Spleen (tissue), 11 donors: ENCODE data around the gene ITFG2. TPM values are rescaled to one million over a fixed set of nuclear protein-coding genes. Genes with fewer than 3 reads are reported as not detected.
A peak's percentile ranks its signal among the peaks of the same experiment; 100 is the strongest.

Experiments
- DNase-seq: peaks from one replicate; pipeline ENCODE4 v3.0.0-alpha.2; 2020
- H3K27ac ChIP-seq, 8 donors: fragments of 200-600 bp; sonication (generic) in 7 of 8; 1 replicate in 4 of 8; 2 replicates in 4 of 8; pipeline versions ENCODE4 v1.5.0 to v1.8.0; 2016 to 2021; ENCODE audit warnings: inconsistent platforms in 4 of 8, mild to moderate bottlenecking in 4 of 8, moderate library complexity in 1 of 8
- H3K27me3 ChIP-seq, 7 donors: fragments of 200-600 bp; sonication (generic) in 6 of 7; replicated peaks in 1 of 7; 1 replicate in 4 of 7; 2 replicates in 3 of 7; pipeline versions ENCODE4 v1.5.0 to v1.8.0; 2016 to 2021; ENCODE audit warnings: inconsistent platforms in 3 of 7, mild to moderate bottlenecking in 1 of 7
- H3K36me3 ChIP-seq, 6 donors: fragments of 200-600 bp; sonication (generic) in 5 of 6; 1 replicate in 4 of 6; 2 replicates in 2 of 6; pipeline versions ENCODE4 v1.5.0 to v1.8.0; 2016 to 2021; ENCODE audit warnings: inconsistent platforms in 2 of 6
- H3K4me1 ChIP-seq, 6 donors: fragments of 200-600 bp; sonication (generic) in 5 of 6; 1 replicate in 3 of 6; 2 replicates in 3 of 6; pipeline versions ENCODE4 v1.5.0 to v1.8.0; 2016 to 2021; ENCODE audit warnings: inconsistent platforms in 3 of 6
- H3K4me3 ChIP-seq, 8 donors: fragments of 200-600 bp; sonication (generic) in 7 of 8; 1 replicate in 4 of 8; 2 replicates in 4 of 8; pipeline versions ENCODE4 v1.5.0 to v1.8.0; 2016 to 2021; ENCODE audit warnings: inconsistent platforms in 4 of 8, mild to moderate bottlenecking in 4 of 8, moderate library complexity in 2 of 8
- H3K9me3 ChIP-seq, 8 donors: fragments of 200-600 bp; sonication (generic) in 7 of 8; 1 replicate in 4 of 8; 2 replicates in 4 of 8; pipeline versions ENCODE4 v1.5.0 to v1.8.0; 2016 to 2021; ENCODE audit warnings: inconsistent platforms in 4 of 8
- POLR2A ChIP-seq, 3 donors: fragments of 450-650 bp; IDR thresholded peaks; one replicate each; pipeline ENCODE4 v1.5.1; 2017; ENCODE audit warnings: antibody characterized with exemption in 3 of 3, mild to moderate bottlenecking in 1 of 3
- POLR2AphosphoS5 ChIP-seq, 3 donors: sonication (generic); formaldehyde crosslinking; IDR thresholded peaks; one replicate each; pipeline ENCODE4 v1.5.1; 2017; ENCODE audit warnings: antibody characterized with exemption in 3 of 3
- WGBS, 5 donors: extraction: QIAGEN DNeasy Blood & Tissue Kit in 3 of 5; methylation state at CpG; one replicate each; pipeline versions ENCODE4 v1.1.5 to v1.1.7; 2013 to 2018; 5-methylcytosine and 5-hydroxymethylcytosine counted together
- intact Hi-C: fragments of 100-400 bp; cut with DNase I; formaldehyde crosslinking; loops from one replicate; pipeline ENCODE4 v1.15.0; 2023; ENCODE audit warnings: low total_unique reads
- polyA plus RNA-seq, 3 donors: library from polyadenylated mRNA; stranded (reverse); fragments of 200-250 nt; gene quantifications; one replicate each; pipeline ENCODE4 v1.2.1, GENCODE V29; 2013
- total RNA-seq, 7 donors: library from RNA; depleted of rRNA in 3 of 7; stranded (reverse); fragments of >200 nt in 3 of 7; fragmentation: NEBNext Ultra II Directional in 4 of 7; extraction: Animal tissue kit (Norgen Biotek cat#: 25700) in 4 of 7; gene quantifications; one replicate each; pipeline versions ENCODE4 v1.1.0 to v1.2.1, GENCODE V29; 2016 to 2021
- TF ChIP-seq, protein P1 (sequence below), 11 experiments: fragments of 200-600 bp in 7 of 11; fragments of 450-650 bp in 4 of 11; sonication (generic) in 4 of 11; IDR thresholded peaks in 8 of 11; conservative IDR thresholded peaks in 3 of 11; 1 replicate in 7 of 11; 2 replicates in 4 of 11; pipeline versions ENCODE4 v1.4.0 to v1.8.0; 2016 to 2021; ENCODE audit warnings: antibody characterized with exemption in 11 of 11, inconsistent platforms in 4 of 11, mild to moderate bottlenecking in 1 of 11
- donor health status: healthy with polysubstance abuse.
- donor health status: DM: no; HTN: no; CAD: no; lungs with moderate emphysema.
- donor health status: DM: no; HTN: no; CAD: no.
- donor health status: Bipolar disorder and iron deficiency.
- donor health status: healthy.
- donor health status: DM: no; HTN: no; CAD: no.
- donor health status: DM: yes; HTN: yes; CAD: no.

ITFG2 gene
- total and polyA plus RNA-seq, 10 donors = 28.9 to 79.3 (median 49.4) TPM

DNA sequence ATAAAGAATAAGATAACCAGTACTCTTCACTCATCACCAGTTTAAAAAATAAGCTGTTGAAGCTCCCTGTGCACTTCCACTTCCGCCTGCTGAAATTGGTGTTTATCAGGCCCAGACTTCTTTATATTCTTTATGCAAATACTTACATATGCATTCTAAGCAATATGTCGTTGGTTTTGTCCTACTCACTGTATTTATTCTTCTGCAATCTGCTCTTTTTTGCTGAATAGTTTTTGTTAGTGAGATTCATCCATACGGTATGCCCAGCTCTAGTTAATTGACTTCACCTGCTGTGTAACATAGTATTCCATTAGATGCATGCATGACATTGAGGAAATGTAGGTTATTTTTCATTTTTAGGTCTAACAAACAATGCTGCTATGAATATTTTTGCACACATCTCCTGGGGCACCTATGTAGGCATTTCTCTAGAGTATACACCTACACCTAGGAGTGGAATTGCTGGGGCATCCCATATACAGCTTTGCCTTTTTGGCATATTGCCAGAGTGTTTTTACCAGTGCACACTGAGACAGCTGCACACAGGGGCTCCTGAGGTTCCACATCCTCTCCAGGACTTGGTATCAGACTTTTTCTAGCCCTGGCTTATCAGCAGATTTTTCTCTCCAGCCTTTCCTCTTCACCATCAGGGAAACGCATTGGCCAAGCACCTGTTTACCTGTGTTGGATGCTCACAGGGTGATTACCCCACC, 23.4 kb downstream of the ITFG2 start:
- TF ChIP-seq POLR2AphosphoS5 (IDR thresholded peaks at IDR 0.05) = no peak
- TF ChIP-seq, protein P1, sequence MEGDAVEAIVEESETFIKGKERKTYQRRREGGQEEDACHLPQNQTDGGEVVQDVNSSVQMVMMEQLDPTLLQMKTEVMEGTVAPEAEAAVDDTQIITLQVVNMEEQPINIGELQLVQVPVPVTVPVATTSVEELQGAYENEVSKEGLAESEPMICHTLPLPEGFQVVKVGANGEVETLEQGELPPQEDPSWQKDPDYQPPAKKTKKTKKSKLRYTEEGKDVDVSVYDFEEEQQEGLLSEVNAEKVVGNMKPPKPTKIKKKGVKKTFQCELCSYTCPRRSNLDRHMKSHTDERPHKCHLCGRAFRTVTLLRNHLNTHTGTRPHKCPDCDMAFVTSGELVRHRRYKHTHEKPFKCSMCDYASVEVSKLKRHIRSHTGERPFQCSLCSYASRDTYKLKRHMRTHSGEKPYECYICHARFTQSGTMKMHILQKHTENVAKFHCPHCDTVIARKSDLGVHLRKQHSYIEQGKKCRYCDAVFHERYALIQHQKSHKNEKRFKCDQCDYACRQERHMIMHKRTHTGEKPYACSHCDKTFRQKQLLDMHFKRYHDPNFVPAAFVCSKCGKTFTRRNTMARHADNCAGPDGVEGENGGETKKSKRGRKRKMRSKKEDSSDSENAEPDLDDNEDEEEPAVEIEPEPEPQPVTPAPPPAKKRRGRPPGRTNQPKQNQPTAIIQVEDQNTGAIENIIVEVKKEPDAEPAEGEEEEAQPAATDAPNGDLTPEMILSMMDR (IDR thresholded peaks at IDR 0.05 in 8 of 11, conservative IDR thresholded peaks at IDR 0.05 in 3 of 11) = no peak
- TF ChIP-seq POLR2A (IDR thresholded peaks at IDR 0.05) = no peak
- intact Hi-C loops = no loop called here
- 67 to 82% (median 76%) methylated on average over 4 of the region's 4 CpGs for WGBS, 5 donors
- H3K36me3 ChIP-seq = peaks cover 0 to 63% (median 5%) of the 10 kb centered on the region in 6 donors
- peaks cover 0 to 26% (median 6%) of the 10 kb centered on the region in 6 donors for H3K4me1 ChIP-seq
- H3K27me3 ChIP-seq = peaks cover 0 to 11% (median 0%) of the 10 kb centered on the region in 7 donors
- DNase-seq = no peak
- no peaks in the 10 kb centered on the region for H3K9me3 ChIP-seq
- peak overlapping the region in 1 of 8 donors; percentile 72 for H3K27ac ChIP-seq
- no peak overlapping the region for H3K4me3 ChIP-seq

DNA sequence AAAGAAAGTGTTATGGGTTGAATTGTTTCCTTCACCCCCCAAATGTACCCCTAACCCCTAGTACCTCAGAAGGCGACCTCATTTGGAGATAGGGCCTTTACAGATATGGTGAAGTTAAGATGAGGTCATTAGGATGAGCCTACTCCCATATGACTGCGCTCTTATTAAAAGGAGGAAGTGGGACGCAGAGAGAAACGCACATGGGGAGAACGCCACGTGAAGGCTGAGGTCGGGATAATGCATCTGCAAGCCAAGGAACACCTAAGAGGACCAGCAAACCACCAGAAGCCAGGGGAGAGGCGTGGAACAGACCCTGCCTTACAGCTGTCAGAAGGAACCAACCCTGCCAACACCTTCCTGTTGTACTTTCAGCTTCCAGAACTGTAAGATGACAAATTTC, 24.1 kb downstream of the ITFG2 start:
- WGBS, 5 donors = 61 to 86% (median 72%) methylated on average over 8 of the region's 8 CpGs
- H3K4me3 ChIP-seq = no peak overlapping the region
- no peak overlapping the region for H3K27ac ChIP-seq
- intact Hi-C loops = no loop called here
- H3K36me3 ChIP-seq = peaks cover 0 to 63% (median 3%) of the 10 kb centered on the region in 6 donors
- H3K9me3 ChIP-seq = no peaks in the 10 kb centered on the region
- H3K27me3 ChIP-seq = peaks cover 0 to 11% (median 0%) of the 10 kb centered on the region in 7 donors
- DNase-seq = no peak
- no peak for TF ChIP-seq POLR2AphosphoS5 (IDR thresholded peaks at IDR 0.05)
- peaks cover 0 to 26% (median 6%) of the 10 kb centered on the region in 6 donors for H3K4me1 ChIP-seq

DNA sequence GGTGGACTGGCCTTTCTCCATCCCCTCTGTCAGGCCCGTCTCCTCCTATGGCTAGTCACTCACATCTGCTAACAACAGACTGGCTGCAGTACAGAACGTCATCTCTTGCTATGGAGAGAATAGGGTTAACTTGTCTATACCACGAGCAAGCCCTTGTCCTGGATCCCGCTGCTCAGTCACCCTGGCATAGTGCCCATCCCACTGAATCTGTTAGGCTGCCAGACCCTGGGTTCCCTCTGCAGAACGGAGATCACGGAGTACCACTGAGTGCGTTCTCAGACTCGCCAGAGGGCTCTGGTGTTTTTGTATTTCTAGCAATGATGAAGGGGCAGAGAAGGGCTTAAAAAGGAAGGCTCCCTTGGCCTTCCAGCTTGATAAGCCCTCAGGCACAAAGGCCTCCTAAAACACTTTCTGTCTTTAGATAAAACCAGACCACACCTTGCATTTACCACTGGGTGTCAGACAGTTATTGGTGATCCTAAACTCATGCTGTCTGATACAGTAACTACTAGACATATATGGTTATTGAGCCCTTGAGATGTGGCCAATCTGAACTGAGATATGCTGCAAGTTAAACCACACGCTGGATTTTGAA, 28.7 kb downstream of the ITFG2 start:
- H3K4me1 ChIP-seq = peaks cover 0 to 21% (median 7%) of the 10 kb centered on the region in 6 donors
- TF ChIP-seq POLR2AphosphoS5 (IDR thresholded peaks at IDR 0.05) (no peak), POLR2A (IDR thresholded peaks at IDR 0.05) (no peak)
- TF ChIP-seq, protein P1 (IDR thresholded peaks at IDR 0.05 in 8 of 11, conservative IDR thresholded peaks at IDR 0.05 in 3 of 11) = no peak
- peaks cover 0 to 80% (median 3%) of the 10 kb centered on the region in 6 donors for H3K36me3 ChIP-seq
- H3K27me3 ChIP-seq = no peaks in the 10 kb centered on the region
- WGBS, 5 donors = 59 to 84% (median 77%) methylated on average over 9 of the region's 9 CpGs
- no peak overlapping the region for H3K4me3 ChIP-seq
- intact Hi-C loops = no loop called here
- no peak overlapping the region for H3K27ac ChIP-seq
- H3K9me3 ChIP-seq = no peaks in the 10 kb centered on the region
- no peak for DNase-seq

DNA sequence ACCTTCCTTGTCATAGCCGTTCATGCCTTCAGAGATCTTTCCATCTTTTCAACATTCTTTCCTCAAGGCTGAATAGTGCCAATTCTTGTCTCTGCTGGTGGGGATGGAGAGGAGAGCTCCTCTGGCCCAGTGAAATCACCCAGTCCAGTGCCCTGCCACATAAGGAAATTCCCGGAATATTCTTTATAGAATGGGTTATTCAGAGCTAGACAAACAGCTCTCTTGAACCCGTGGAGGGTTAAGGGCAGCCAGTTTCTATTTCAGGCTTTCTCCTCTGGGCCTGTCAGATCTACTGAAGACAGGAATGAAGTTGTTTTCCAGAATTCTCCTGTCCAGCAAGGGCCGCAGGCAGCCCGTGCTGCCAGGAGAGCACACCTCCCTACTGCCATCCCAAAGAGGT, 30.5 kb downstream of the ITFG2 start:
- TF ChIP-seq POLR2AphosphoS5 (IDR thresholded peaks at IDR 0.05) = no peak
- TF ChIP-seq, protein P1 (IDR thresholded peaks at IDR 0.05 in 8 of 11, conservative IDR thresholded peaks at IDR 0.05 in 3 of 11) = no peak
- TF ChIP-seq POLR2A (IDR thresholded peaks at IDR 0.05) = no peak
- Histone ChIP-seq H3K9me3 (no peaks in the 10 kb centered on the region), H3K36me3 (peaks cover 0 to 83% (median 3%) of the 10 kb centered on the region in 6 donors), H3K27ac (peak overlapping the region in 4 of 8 donors; percentile 31 to 66 (median 42)), H3K27me3 (no peaks in the 10 kb centered on the region), H3K4me3 (no peak overlapping the region), H3K4me1 (peaks cover 0 to 21% (median 7%) of the 10 kb centered on the region in 6 donors)
- 63 to 86% (median 76%) methylated on average over 5 of the region's 5 CpGs for WGBS, 5 donors
- no peak for DNase-seq
- intact Hi-C loops = no loop called here
